HEK293 (cell line): Measurements from ENCODE around the gene SPATA24.

Experiments used
- CTCF ChIP-seq: fragments of 450-650 bp; formaldehyde crosslinking; IDR thresholded peaks from 2 replicates; pipeline ENCODE4 v1.5.1; 2016; ENCODE audit warnings: missing biosample characterization, missing genetic modification characterization
- PBX3 ChIP-seq: sonication (generic); formaldehyde crosslinking; IDR thresholded peaks from 2 replicates; pipeline ENCODE4 v1.8.1; 2022; ENCODE audit warnings: mild to moderate bottlenecking, moderate library complexity, missing genetic modification reagents
- RBAK ChIP-seq: fragments of 450-650 bp; formaldehyde crosslinking; IDR thresholded peaks from 2 replicates; pipeline ENCODE4 v1.5.1; 2016; ENCODE audit warnings: missing biosample characterization, missing genetic modification characterization
- ZNF140 ChIP-seq: fragments of 450-650 bp; formaldehyde crosslinking; IDR thresholded peaks from 2 replicates; pipeline ENCODE4 v1.5.1; 2016; ENCODE audit warnings: missing biosample characterization, missing genetic modification characterization
- ZNF530 ChIP-seq: fragments of 450-650 bp; formaldehyde crosslinking; IDR thresholded peaks from 2 replicates; pipeline ENCODE4 v1.5.1; 2016; ENCODE audit warnings: low read depth, missing biosample characterization, missing genetic modification characterization

GRCh38 chr5:139417214-139417613 lies 13.3 kb upstream of the SPATA24 start:
- TF ChIP-seq CTCF (tag by site-specific recombination), result no peak
- TF ChIP-seq RBAK (tag by site-specific recombination), result no peak
- no peak for TF ChIP-seq PBX3 (CRISPR knock-in tag)
- TF ChIP-seq ZNF530 (tag by site-specific recombination), result no peak
- no peak for TF ChIP-seq ZNF140 (tag by site-specific recombination)
